K562 (cell line): ENCODE measurements around the gene ELMO3. TPM values are rescaled to one million over a fixed set of nuclear protein-coding genes. Genes with fewer than 3 reads are reported as not detected.

ENCODE experiments used
- KLF10 ChIP-seq: fragments of 250-450 bp; sonication (Bioruptor Pico); IDR thresholded peaks from 2 replicates; pipeline ENCODE4 v1.6.1; 2021; ENCODE audit warnings: matching md5 sums
- POLR2G ChIP-seq: fragments of 200-400 bp; formaldehyde crosslinking; IDR thresholded peaks from 2 replicates; pipeline ENCODE4 v1.6.1; 2017; ENCODE audit warnings: low read depth, mild to moderate bottlenecking, antibody characterized with exemption, low read length, moderate library complexity
- PRPF4 ChIP-seq: fragments of 200-400 bp; formaldehyde crosslinking; IDR thresholded peaks from one replicate; pipeline ENCODE4 v1.6.1; 2017; ENCODE audit warnings: low read length, low read depth, mild to moderate bottlenecking; ENCODE audit not compliant: insufficient read depth, poor library complexity, severe bottlenecking
- RBM14 ChIP-seq: fragments of 200-400 bp; formaldehyde crosslinking; IDR thresholded peaks from 2 replicates; pipeline ENCODE4 v1.6.1; 2018; ENCODE audit warnings: low read depth, mild to moderate bottlenecking, low read length, moderate library complexity, borderline replicate concordance; ENCODE audit not compliant: insufficient read depth
- RFX7 ChIP-seq: fragments of 250-450 bp; sonication (Bioruptor Pico); IDR thresholded peaks from 2 replicates; pipeline ENCODE4 v1.5.1; 2021; ENCODE audit warnings: mild to moderate bottlenecking
- TCF7L2 ChIP-seq: fragments of 150-350 bp; IDR thresholded peaks from 2 replicates; pipeline ENCODE4 v1.6.1; 2016; ENCODE audit warnings: low read depth, mild to moderate bottlenecking, low read length, moderate library complexity
- ZBTB7A ChIP-seq: IDR thresholded peaks from 2 replicates; pipeline ENCODE4 v1.6.1; 2011; ENCODE audit warnings: low read depth, mild to moderate bottlenecking, low read length, moderate library complexity, borderline replicate concordance; ENCODE audit not compliant: control insufficient read depth
- polyA plus RNA-seq, 8 experiments: library from polyadenylated mRNA; depleted of rRNA in 4 of 8; stranded (reverse) in 5 of 8; unstranded in 3 of 8; fragments of >200 nt; fragmentation: Nextera tagmentation in 2 of 8; fragmentation: Illumina TruSeq in 1 of 8; extraction: Ambion mirVana in 2 of 8; extraction: Trizol in 1 of 8; gene quantifications; 2 replicates each; pipeline versions ENCODE4 v1.2.1 to v1.2.3, GENCODE V29; 2011 to 2014; ENCODE audit warnings: inconsistent platforms in 1 of 8, missing spikeins in 1 of 8
- total RNA-seq, 7 experiments: library from RNA; depleted of rRNA in 6 of 7; stranded (reverse); fragments of >200 nt in 6 of 7; fragmentation: Illumina TruSeq in 2 of 7; extraction: Trizol in 2 of 7; gene quantifications; 2 replicates each; pipeline versions ENCODE4 v1.2.1 to v1.2.3, GENCODE V29; 2011 to 2021; ENCODE audit warnings: low replicate concordance in 1 of 7
- TF ChIP-seq, protein P1 (sequence below): fragments of 450-650 bp; IDR thresholded peaks from 2 replicates; pipeline ENCODE4 v1.6.1; 2017; ENCODE audit warnings: antibody characterized with exemption, mild to moderate bottlenecking
- TF ChIP-seq, protein P2 (sequence below): sonication (generic); formaldehyde crosslinking; IDR thresholded peaks from 2 replicates; pipeline ENCODE4 v1.8.1; 2023; ENCODE audit warnings: mild to moderate bottlenecking, missing genetic modification reagents

ELMO3 gene
- total and polyA plus RNA-seq, 9 of the 15 experiments (the other 6 are each of a cell fraction or from before 2014, with no cell fraction given), result 0.04 to 5.1 (median 1.5) TPM

DNA sequence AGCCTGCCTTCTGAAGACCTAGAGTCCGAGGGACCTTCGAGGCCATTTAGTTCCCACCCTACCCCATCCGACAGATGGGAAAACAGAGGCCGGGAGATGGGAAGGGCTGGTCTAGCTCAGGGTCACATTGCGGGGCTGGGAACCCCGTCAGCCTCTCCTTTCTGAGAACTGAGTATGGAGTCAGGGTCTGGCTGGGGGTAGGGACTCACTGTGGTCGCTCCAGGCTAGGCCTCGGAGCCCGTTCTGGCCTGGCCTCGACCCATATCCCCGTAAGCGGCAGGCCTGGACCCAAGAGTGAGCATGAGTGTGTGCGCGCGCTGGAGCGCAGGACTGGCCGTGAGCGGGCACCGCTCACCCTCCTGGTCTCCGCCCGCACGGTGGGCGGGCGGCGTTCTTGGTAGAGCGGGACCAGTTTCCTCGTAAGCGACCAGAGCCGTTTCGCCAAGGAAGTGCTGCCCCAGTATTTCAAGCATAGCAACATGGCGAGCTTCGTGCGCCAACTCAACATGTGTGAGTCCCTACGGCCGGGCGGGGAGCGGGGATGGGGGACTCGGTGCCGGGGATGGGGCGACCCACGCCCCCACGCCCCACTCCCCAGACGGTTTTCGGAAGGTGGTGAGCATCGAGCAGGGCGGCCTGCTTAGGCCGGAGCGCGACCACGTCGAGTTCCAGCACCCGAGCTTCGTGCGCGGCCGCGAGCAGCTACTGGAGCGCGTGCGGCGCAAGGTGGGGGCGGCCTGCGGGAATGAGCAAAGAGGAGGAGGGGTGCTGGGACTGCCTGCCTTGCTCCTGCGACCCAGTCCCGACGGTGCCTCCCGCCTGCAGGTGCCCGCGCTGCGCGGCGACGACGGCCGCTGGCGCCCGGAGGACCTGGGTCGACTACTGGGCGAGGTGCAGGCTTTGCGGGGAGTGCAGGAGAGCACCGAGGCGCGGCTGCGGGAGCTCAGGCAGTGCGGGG, 33.5 kb upstream of the ELMO3 start (continued):
- TF ChIP-seq, protein P1, sequence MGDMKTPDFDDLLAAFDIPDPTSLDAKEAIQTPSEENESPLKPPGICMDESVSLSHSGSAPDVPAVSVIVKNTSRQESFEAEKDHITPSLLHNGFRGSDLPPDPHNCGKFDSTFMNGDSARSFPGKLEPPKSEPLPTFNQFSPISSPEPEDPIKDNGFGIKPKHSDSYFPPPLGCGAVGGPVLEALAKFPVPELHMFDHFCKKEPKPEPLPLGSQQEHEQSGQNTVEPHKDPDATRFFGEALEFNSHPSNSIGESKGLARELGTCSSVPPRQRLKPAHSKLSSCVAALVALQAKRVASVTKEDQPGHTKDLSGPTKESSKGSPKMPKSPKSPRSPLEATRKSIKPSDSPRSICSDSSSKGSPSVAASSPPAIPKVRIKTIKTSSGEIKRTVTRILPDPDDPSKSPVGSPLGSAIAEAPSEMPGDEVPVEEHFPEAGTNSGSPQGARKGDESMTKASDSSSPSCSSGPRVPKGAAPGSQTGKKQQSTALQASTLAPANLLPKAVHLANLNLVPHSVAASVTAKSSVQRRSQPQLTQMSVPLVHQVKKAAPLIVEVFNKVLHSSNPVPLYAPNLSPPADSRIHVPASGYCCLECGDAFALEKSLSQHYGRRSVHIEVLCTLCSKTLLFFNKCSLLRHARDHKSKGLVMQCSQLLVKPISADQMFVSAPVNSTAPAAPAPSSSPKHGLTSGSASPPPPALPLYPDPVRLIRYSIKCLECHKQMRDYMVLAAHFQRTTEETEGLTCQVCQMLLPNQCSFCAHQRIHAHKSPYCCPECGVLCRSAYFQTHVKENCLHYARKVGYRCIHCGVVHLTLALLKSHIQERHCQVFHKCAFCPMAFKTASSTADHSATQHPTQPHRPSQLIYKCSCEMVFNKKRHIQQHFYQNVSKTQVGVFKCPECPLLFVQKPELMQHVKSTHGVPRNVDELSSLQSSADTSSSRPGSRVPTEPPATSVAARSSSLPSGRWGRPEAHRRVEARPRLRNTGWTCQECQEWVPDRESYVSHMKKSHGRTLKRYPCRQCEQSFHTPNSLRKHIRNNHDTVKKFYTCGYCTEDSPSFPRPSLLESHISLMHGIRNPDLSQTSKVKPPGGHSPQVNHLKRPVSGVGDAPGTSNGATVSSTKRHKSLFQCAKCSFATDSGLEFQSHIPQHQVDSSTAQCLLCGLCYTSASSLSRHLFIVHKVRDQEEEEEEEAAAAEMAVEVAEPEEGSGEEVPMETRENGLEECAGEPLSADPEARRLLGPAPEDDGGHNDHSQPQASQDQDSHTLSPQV, result no peak
- TF ChIP-seq KLF10 (CRISPR knock-in tag), result no peak
- no peak for TF ChIP-seq TCF7L2
- TF ChIP-seq ZBTB7A, result 0 out of 2 replicates have a peak, but pooled peaks have one; percentile 1
- TF ChIP-seq PRPF4, result peak; percentile 64
- peak; percentile 54 for TF ChIP-seq POLR2G
- peak; percentile 57; the same call in 1 of the 2 replicates for TF ChIP-seq RBM14
- TF ChIP-seq, protein P2, sequence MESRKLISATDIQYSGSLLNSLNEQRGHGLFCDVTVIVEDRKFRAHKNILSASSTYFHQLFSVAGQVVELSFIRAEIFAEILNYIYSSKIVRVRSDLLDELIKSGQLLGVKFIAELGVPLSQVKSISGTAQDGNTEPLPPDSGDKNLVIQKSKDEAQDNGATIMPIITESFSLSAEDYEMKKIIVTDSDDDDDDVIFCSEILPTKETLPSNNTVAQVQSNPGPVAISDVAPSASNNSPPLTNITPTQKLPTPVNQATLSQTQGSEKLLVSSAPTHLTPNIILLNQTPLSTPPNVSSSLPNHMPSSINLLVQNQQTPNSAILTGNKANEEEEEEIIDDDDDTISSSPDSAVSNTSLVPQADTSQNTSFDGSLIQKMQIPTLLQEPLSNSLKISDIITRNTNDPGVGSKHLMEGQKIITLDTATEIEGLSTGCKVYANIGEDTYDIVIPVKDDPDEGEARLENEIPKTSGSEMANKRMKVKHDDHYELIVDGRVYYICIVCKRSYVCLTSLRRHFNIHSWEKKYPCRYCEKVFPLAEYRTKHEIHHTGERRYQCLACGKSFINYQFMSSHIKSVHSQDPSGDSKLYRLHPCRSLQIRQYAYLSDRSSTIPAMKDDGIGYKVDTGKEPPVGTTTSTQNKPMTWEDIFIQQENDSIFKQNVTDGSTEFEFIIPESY (CRISPR knock-in tag), result peak; percentile 99
- TF ChIP-seq RFX7, result no peak
